Body of pancreas (tissue), 4 donors: Measurements from ENCODE around the gene ATP8A2.

Source experiments
- POLR2A ChIP-seq, 3 donors: fragments of 450-650 bp; IDR thresholded peaks; one replicate each; pipeline ENCODE4 v1.6.1; 2016; ENCODE audit warnings: antibody characterized with exemption in 3 of 3, mild to moderate bottlenecking in 2 of 3
- TF ChIP-seq, protein P1 (sequence below), 7 experiments: fragments of 450-650 bp in 4 of 7; fragments of 200-600 bp in 3 of 7; sonication (generic) in 3 of 7; IDR thresholded peaks; one replicate each; pipeline ENCODE4 v1.5.1; 2016 to 2019; ENCODE audit warnings: antibody characterized with exemption in 7 of 7

DNA sequence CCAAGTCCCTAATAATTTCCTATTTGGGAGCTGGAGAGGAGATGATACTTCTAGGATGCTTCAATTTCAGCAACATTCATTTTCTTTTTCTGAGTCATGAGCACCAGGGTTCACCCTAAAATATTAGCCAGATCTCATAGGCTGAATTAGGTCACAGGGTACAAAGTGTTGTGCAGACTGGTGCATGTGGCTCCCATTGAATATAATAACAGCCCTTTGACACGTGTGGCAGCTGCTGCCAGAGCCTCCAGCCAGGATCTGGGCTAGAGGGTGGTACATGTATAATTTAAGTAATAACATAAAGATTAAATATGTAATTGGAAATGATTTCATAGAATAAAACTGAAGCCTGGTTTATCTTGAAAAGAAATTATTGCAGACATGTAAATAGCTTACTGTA lies 244.9 kb downstream of the ATP8A2 start:
- TF ChIP-seq, protein P1, sequence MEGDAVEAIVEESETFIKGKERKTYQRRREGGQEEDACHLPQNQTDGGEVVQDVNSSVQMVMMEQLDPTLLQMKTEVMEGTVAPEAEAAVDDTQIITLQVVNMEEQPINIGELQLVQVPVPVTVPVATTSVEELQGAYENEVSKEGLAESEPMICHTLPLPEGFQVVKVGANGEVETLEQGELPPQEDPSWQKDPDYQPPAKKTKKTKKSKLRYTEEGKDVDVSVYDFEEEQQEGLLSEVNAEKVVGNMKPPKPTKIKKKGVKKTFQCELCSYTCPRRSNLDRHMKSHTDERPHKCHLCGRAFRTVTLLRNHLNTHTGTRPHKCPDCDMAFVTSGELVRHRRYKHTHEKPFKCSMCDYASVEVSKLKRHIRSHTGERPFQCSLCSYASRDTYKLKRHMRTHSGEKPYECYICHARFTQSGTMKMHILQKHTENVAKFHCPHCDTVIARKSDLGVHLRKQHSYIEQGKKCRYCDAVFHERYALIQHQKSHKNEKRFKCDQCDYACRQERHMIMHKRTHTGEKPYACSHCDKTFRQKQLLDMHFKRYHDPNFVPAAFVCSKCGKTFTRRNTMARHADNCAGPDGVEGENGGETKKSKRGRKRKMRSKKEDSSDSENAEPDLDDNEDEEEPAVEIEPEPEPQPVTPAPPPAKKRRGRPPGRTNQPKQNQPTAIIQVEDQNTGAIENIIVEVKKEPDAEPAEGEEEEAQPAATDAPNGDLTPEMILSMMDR (IDR thresholded peaks at IDR 0.05) = no peak
- no peak for TF ChIP-seq POLR2A (IDR thresholded peaks at IDR 0.05)
